MM.1S (cell line): ENCODE data around the gene TIMP2.

Experiments
- EZH2 ChIP-seq: fragments of 300-600 bp; sonication (generic); optimal IDR thresholded peaks from 2 replicates; pipeline ENCODE3; 2017; ENCODE audit warnings: low read depth, mild to moderate bottlenecking, antibody characterized with exemption, low read length, mixed read lengths
- EZH2phosphoT487 ChIP-seq: fragments of 300-600 bp; sonication (generic); IDR thresholded peaks from 2 replicates; pipeline ENCODE4 v1.6.1; 2018; ENCODE audit warnings: antibody characterized with exemption, low read length
- TF ChIP-seq, protein P1 (sequence below): fragments of 300-600 bp; sonication (generic); IDR thresholded peaks from 2 replicates; pipeline ENCODE4 v1.5.1; 2016; ENCODE audit warnings: antibody characterized with exemption, low read length, mixed read lengths

- TF ChIP-seq, protein P1, sequence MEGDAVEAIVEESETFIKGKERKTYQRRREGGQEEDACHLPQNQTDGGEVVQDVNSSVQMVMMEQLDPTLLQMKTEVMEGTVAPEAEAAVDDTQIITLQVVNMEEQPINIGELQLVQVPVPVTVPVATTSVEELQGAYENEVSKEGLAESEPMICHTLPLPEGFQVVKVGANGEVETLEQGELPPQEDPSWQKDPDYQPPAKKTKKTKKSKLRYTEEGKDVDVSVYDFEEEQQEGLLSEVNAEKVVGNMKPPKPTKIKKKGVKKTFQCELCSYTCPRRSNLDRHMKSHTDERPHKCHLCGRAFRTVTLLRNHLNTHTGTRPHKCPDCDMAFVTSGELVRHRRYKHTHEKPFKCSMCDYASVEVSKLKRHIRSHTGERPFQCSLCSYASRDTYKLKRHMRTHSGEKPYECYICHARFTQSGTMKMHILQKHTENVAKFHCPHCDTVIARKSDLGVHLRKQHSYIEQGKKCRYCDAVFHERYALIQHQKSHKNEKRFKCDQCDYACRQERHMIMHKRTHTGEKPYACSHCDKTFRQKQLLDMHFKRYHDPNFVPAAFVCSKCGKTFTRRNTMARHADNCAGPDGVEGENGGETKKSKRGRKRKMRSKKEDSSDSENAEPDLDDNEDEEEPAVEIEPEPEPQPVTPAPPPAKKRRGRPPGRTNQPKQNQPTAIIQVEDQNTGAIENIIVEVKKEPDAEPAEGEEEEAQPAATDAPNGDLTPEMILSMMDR = no peak
- no peak for TF ChIP-seq EZH2phosphoT487
- TF ChIP-seq EZH2 = no peak
These were observed 20.9 kb upstream of the TIMP2 start for GRCh38 chr17:78946131-78946530.
